IMR-90 (cell line): Measurements from ENCODE around the gene KRTAP4-9. TPM values are rescaled to one million over a fixed set of nuclear protein-coding genes. Genes with fewer than 3 reads are reported as not detected.

ENCODE experiments used
- ATAC-seq: fragments of 200-7000 bp; cut with Tn5 transposase; 2 replicates; pipeline ENCODE4 v1.9.1; 2020; ENCODE audit warnings: low read depth, mild to moderate bottlenecking, moderate library complexity
- BruUV-seq: library from RNA; stranded (reverse); fragments of 400-500 nt; replicated peaks from 2 replicates; lab custom pipeline; 2021; lab: Mats Ljungman, UMichigan
- CTCF ChIA-PET: fragments of 300-600 bp; formaldehyde crosslinking; extraction: SDS; loops from one replicate; lab custom pipeline; 2021; ENCODE audit warnings: antibody characterized with exemption; lab: Yijun Ruan, JAX
- POLR2A ChIA-PET: fragments of 300-600 bp; sonication (Branson Sonifier 250); formaldehyde crosslinking; loops from one replicate; lab custom pipeline; 2022; ENCODE audit warnings: antibody characterized with exemption; ENCODE audit not compliant: unreplicated experiment; lab: Charles Lee
- DNase-seq: peaks from one replicate; pipeline ENCODE4 v3.0.0; 2013
- H2AFZ ChIP-seq: replicated peaks from 2 replicates; pipeline ENCODE3; 2013; ENCODE audit warnings: low read length, mild to moderate bottlenecking; ENCODE audit not compliant: poor library complexity
- H2AK5ac ChIP-seq: 2 replicates; pipeline ENCODE4 v1.6.1; 2013; ENCODE audit warnings: low read depth, low read length, inconsistent platforms
- H2AK9ac ChIP-seq: replicated peaks from 2 replicates; pipeline ENCODE3; 2013; ENCODE audit warnings: mild to moderate bottlenecking, low read depth, low read length, moderate library complexity; ENCODE audit not compliant: poor library complexity
- H2BK120ac ChIP-seq: 2 replicates; pipeline ENCODE4 v1.6.1; 2013; ENCODE audit warnings: low read depth, low read length, inconsistent platforms
- H2BK15ac ChIP-seq: 3 replicates; pipeline ENCODE4 v1.6.1; 2013; ENCODE audit warnings: low read depth, low read length, inconsistent platforms
- H2BK20ac ChIP-seq: 2 replicates; pipeline ENCODE4 v1.6.1; 2013; ENCODE audit warnings: low read depth, mild to moderate bottlenecking, inconsistent platforms, low read length, moderate library complexity
- H2BK5ac ChIP-seq: 2 replicates; pipeline ENCODE4 v1.6.1; 2013; ENCODE audit warnings: mild to moderate bottlenecking, low read depth, low read length, inconsistent platforms; ENCODE audit not compliant: poor library complexity, severe bottlenecking
- H3K14ac ChIP-seq: replicated peaks from 2 replicates; pipeline ENCODE4 v1.6.1; 2013; ENCODE audit warnings: low read depth, low read length, inconsistent platforms
- H3K18ac ChIP-seq: 2 replicates; pipeline ENCODE4 v1.6.1; 2013; ENCODE audit warnings: low read depth, low read length, control low read depth
- H3K23ac ChIP-seq: 2 replicates; pipeline ENCODE4 v1.6.1; 2013; ENCODE audit warnings: low read depth, low read length, inconsistent platforms
- H3K27ac ChIP-seq: 2 replicates; pipeline ENCODE4 v1.5.1; 2013; ENCODE audit warnings: mild to moderate bottlenecking, control low read depth, low read length; ENCODE audit not compliant: insufficient read depth
- H3K27me3 ChIP-seq: 2 replicates; pipeline ENCODE4 v1.6.1; 2013; ENCODE audit warnings: low read length; ENCODE audit not compliant: control insufficient read depth, insufficient read depth
- H3K36me3 ChIP-seq: 2 replicates; pipeline ENCODE4 v1.6.1; 2013; ENCODE audit warnings: low read length, mixed read lengths; ENCODE audit not compliant: control insufficient read depth, insufficient read depth
- H3K4ac ChIP-seq: 2 replicates; pipeline ENCODE4 v1.6.1; 2013; ENCODE audit warnings: low read depth, low read length, inconsistent platforms
- H3K4me1 ChIP-seq: 2 replicates; pipeline ENCODE4 v1.6.1; 2013; ENCODE audit warnings: low read length, mixed read lengths; ENCODE audit not compliant: control insufficient read depth, insufficient read depth
- H3K4me2 ChIP-seq: 2 replicates; pipeline ENCODE4 v1.6.1; 2013; ENCODE audit warnings: low read depth, mild to moderate bottlenecking, control low read depth, low read length, moderate library complexity
- H3K4me3 ChIP-seq: 2 replicates; pipeline ENCODE4 v1.5.1; 2013; ENCODE audit warnings: low read depth, mild to moderate bottlenecking, control low read depth, low read length, moderate library complexity; ENCODE audit not compliant: insufficient read depth
- H3K56ac ChIP-seq: 2 replicates; pipeline ENCODE4 v1.6.1; 2013; ENCODE audit warnings: low read length, inconsistent platforms; ENCODE audit not compliant: insufficient read depth; ENCODE audit errors: extremely low read depth
- H3K79me1 ChIP-seq, 2 experiments: 2 replicates each; pipeline ENCODE4 v1.6.1; 2013; ENCODE audit warnings: low read length in 2 of 2, inconsistent platforms in 1 of 2, low read depth in 1 of 2
- H3K9ac ChIP-seq: 2 replicates; pipeline ENCODE4 v1.6.1; 2013; ENCODE audit warnings: low read depth, low read length, control low read depth
- H3K9me1 ChIP-seq: 2 replicates; pipeline ENCODE4 v1.6.1; 2013; ENCODE audit warnings: low read length, inconsistent platforms; ENCODE audit not compliant: insufficient read depth
- H3K9me3 ChIP-seq: 2 replicates; pipeline ENCODE4 v1.6.1; 2013; ENCODE audit warnings: low read length; ENCODE audit not compliant: control insufficient read depth, insufficient read depth
- H4K20me1 ChIP-seq: 2 replicates; pipeline ENCODE4 v1.6.1; 2013; ENCODE audit warnings: low read length, inconsistent platforms; ENCODE audit not compliant: insufficient read depth
- H4K5ac ChIP-seq: 2 replicates; pipeline ENCODE4 v1.6.1; 2013; ENCODE audit warnings: mild to moderate bottlenecking, low read depth, low read length, control low read depth
- H4K8ac ChIP-seq, 2 experiments: 2 replicates each; pipeline ENCODE4 v1.6.1; 2013; ENCODE audit warnings: low read depth in 2 of 2, low read length in 2 of 2, control low read depth in 1 of 2, inconsistent platforms in 1 of 2
- H4K91ac ChIP-seq: 2 replicates; pipeline ENCODE4 v1.6.1; 2013; ENCODE audit warnings: low read depth, low read length, inconsistent platforms; ENCODE audit not compliant: insufficient read depth
- BHLHE40 ChIP-seq: fragments of 150-350 bp; IDR thresholded peaks from 2 replicates; pipeline ENCODE4 v1.6.1; 2016; ENCODE audit warnings: mild to moderate bottlenecking, low read depth, low read length
- CEBPB ChIP-seq: IDR thresholded peaks from 2 replicates; pipeline ENCODE4 v1.6.1; 2012; ENCODE audit warnings: low read depth, low read length, improper control_type of control experiment
- CHD1 ChIP-seq: IDR thresholded peaks from 2 replicates; pipeline ENCODE4 v1.6.1; 2012; ENCODE audit warnings: low read depth, low read length, improper control_type of control experiment
- ELK1 ChIP-seq: fragments of 150-350 bp; IDR thresholded peaks from 2 replicates; pipeline ENCODE4 v1.6.1; 2016; ENCODE audit warnings: low read depth, mild to moderate bottlenecking, low read length, moderate library complexity, borderline replicate concordance
- FOS ChIP-seq: fragments of 150-350 bp; IDR thresholded peaks from 2 replicates; pipeline ENCODE4 v1.6.1; 2016; ENCODE audit warnings: low read depth, low read length
- MAFK ChIP-seq: IDR thresholded peaks from 2 replicates; pipeline ENCODE4 v1.6.1; 2012; ENCODE audit warnings: low read depth, low read length, improper control_type of control experiment
- MAZ ChIP-seq: IDR thresholded peaks from 2 replicates; pipeline ENCODE4 v1.6.1; 2012; ENCODE audit warnings: low read depth, mild to moderate bottlenecking, low read length, improper control_type of control experiment, moderate library complexity, borderline replicate concordance
- MXI1 ChIP-seq: IDR thresholded peaks from 2 replicates; pipeline ENCODE4 v1.6.1; 2012; ENCODE audit warnings: low read depth, mild to moderate bottlenecking, low read length, moderate library complexity, borderline replicate concordance
- NFE2L2 ChIP-seq: fragments of 150-350 bp; IDR thresholded peaks from 2 replicates; pipeline ENCODE4 v1.6.1; 2016; ENCODE audit warnings: low read depth, mild to moderate bottlenecking, low read length
- POLR2A ChIP-seq: IDR thresholded peaks from 2 replicates; pipeline ENCODE4 v1.6.1; 2012; ENCODE audit warnings: mild to moderate bottlenecking, low read depth, low read length
- RAD21 ChIP-seq: IDR thresholded peaks from 2 replicates; pipeline ENCODE4 v1.6.1; 2012; ENCODE audit warnings: low read length, improper control_type of control experiment
- RCOR1 ChIP-seq: IDR thresholded peaks from 2 replicates; pipeline ENCODE4 v1.6.1; 2012; ENCODE audit warnings: mild to moderate bottlenecking, low read length, improper control_type of control experiment; ENCODE audit not compliant: insufficient replicate concordance
- RFX5 ChIP-seq: IDR thresholded peaks from 2 replicates; pipeline ENCODE4 v1.8.0; 2012; ENCODE audit warnings: low read depth, mild to moderate bottlenecking, low read length, moderate library complexity
- SMC3 ChIP-seq: fragments of 150-350 bp; IDR thresholded peaks from 2 replicates; pipeline ENCODE4 v1.6.1; 2016; ENCODE audit warnings: low read depth, mild to moderate bottlenecking, antibody characterized with exemption, low read length, moderate library complexity
- WGBS, 2 experiments: methylation state at CpG; one replicate each; pipeline versions ENCODE4 v1.1.5 to v1.1.7; 2013; ENCODE audit warnings: missing lambda C conversion rate in 2 of 2; ENCODE audit not compliant: insufficient read length in 1 of 2; ENCODE audit errors: extremely low coverage in 2 of 2; 5-methylcytosine and 5-hydroxymethylcytosine counted together
- dilution Hi-C: fragments of 300-500 bp; cut with HindIII; formaldehyde crosslinking; loops from one replicate; pipeline ENCODE4 v1.14.3; 2018; ENCODE audit warnings: low sequenced_read_pairs; ENCODE audit not compliant: unreplicated experiment
- in situ Hi-C: fragments of 300-500 bp; cut with MboI; formaldehyde crosslinking; loops from 3 replicates; pipeline ENCODE4 v1.14.3; 2019; ENCODE audit warnings: low sequenced_read_pairs, inconsistent platforms, mixed read lengths
- intact Hi-C: fragments of 100-400 bp; cut with micrococcal nuclease; formaldehyde crosslinking; loops from 2 replicates; pipeline ENCODE4 v1.10.0; 2022
- polyA plus RNA-seq, 3 experiments: library from polyadenylated mRNA; depleted of rRNA; stranded (reverse); fragments of >200 nt; gene quantifications; 2 replicates each; pipeline ENCODE4 v1.2.3, GENCODE V29; 2012; ENCODE audit warnings: low replicate concordance in 1 of 3
- total RNA-seq: library from RNA; depleted of rRNA; stranded (reverse); fragments of >200 nt; gene quantifications from 2 replicates; pipeline ENCODE4 v1.2.3, GENCODE V29; 2012
- TF ChIP-seq, protein P1 (sequence below): fragments of 150-350 bp; IDR thresholded peaks from 2 replicates; pipeline ENCODE4 v1.6.1; 2017; ENCODE audit warnings: mild to moderate bottlenecking, antibody characterized with exemption, low read length, low read depth
- TF ChIP-seq, protein P2 (sequence below): conservative IDR thresholded peaks from 2 replicates; pipeline ENCODE4 v1.5.1; 2012; ENCODE audit warnings: mild to moderate bottlenecking, low read depth, low read length, improper control_type of control experiment

Gene KRTAP4-9
- total and polyA plus RNA-seq, 2 of the 4 experiments (the other 2 are of a cell fraction) = 0.24 TPM; not detected in 1

DNA sequence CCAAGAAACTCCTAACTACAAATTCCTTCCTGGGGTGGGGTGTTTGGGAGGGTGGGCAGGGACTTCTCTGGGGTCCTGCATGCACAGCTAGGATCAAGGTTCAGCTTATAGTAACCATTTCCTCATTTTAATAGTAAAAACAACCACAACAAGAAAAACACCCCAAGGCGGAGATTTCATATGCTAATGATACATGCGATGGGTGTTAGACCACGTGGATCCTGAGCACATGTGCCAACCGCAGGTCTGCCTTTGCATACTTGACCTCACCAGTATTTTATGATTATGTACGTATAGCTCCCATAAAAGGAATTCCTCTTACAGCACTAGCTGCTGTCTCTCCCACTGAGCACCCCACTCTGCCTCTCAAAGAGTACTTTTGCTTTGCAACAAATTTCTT lies 11.1 kb downstream of the KRTAP4-9 start:
- no peak overlapping the region for H3K4ac ChIP-seq
- BruUV-seq = no TSS peak

More for the DNA sequence above, 11.1 kb downstream of the KRTAP4-9 start:
- Histone ChIP-seq H3K79me1 (no peaks in the 10 kb centered on the region), H4K91ac (peak overlapping the region; percentile 18; the same call in 1 of the 2 replicates), H2AK9ac (no peak overlapping the region), H4K20me1 (no peaks in the 10 kb centered on the region), H4K8ac (no peak overlapping the region; a peak in 1 of 4 replicates), H3K9ac (no peak overlapping the region), H3K23ac (no peak overlapping the region), H3K27ac (no peak overlapping the region), H2BK20ac (peak overlapping the region; percentile 34; the same call in 1 of the 2 replicates), H3K56ac (no peak overlapping the region), H3K9me1 (no peaks in the 10 kb centered on the region; the same call in 1 of the 2 replicates), H3K18ac (peak overlapping the region; percentile 45; the same call in 1 of the 2 replicates), H3K27me3 (no peaks in the 10 kb centered on the region), H2BK120ac (no peak overlapping the region), H3K14ac (no peak overlapping the region; the same call in 1 of the 2 replicates), H3K4me1 (no peaks in the 10 kb centered on the region), H3K4me2 (no peak overlapping the region), H4K5ac (no peak overlapping the region), H2AFZ (no peak overlapping the region), H2BK5ac (no peak overlapping the region), H3K4me3 (no peak overlapping the region), H3K9me3 (no peaks in the 10 kb centered on the region), H2AK5ac (no peak overlapping the region), H3K36me3 (no peaks in the 10 kb centered on the region), H2BK15ac (no peak overlapping the region)
- 100% methylated on average over 1 of the region's 5 CpGs; no CpG with 5 or more reads in 1 of the 2 experiments for WGBS, 2 experiments
- in situ Hi-C loops (no loop called here), intact Hi-C loops (no loop called here), dilution Hi-C loops (no loop called here)
- TF ChIP-seq ELK1 (no peak), POLR2A (no peak), NFE2L2 (no peak), MXI1 (no peak), RCOR1 (no peak), FOS (no peak), CEBPB (no peak), MAZ (no peak), BHLHE40 (no peak), RAD21 (no peak), SMC3 (no peak), MAFK (no peak), RFX5 (no peak), CHD1 (no peak)
- TF ChIP-seq, protein P1, sequence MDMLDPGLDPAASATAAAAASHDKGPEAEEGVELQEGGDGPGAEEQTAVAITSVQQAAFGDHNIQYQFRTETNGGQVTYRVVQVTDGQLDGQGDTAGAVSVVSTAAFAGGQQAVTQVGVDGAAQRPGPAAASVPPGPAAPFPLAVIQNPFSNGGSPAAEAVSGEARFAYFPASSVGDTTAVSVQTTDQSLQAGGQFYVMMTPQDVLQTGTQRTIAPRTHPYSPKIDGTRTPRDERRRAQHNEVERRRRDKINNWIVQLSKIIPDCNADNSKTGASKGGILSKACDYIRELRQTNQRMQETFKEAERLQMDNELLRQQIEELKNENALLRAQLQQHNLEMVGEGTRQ = no peak
- TF ChIP-seq, protein P2, sequence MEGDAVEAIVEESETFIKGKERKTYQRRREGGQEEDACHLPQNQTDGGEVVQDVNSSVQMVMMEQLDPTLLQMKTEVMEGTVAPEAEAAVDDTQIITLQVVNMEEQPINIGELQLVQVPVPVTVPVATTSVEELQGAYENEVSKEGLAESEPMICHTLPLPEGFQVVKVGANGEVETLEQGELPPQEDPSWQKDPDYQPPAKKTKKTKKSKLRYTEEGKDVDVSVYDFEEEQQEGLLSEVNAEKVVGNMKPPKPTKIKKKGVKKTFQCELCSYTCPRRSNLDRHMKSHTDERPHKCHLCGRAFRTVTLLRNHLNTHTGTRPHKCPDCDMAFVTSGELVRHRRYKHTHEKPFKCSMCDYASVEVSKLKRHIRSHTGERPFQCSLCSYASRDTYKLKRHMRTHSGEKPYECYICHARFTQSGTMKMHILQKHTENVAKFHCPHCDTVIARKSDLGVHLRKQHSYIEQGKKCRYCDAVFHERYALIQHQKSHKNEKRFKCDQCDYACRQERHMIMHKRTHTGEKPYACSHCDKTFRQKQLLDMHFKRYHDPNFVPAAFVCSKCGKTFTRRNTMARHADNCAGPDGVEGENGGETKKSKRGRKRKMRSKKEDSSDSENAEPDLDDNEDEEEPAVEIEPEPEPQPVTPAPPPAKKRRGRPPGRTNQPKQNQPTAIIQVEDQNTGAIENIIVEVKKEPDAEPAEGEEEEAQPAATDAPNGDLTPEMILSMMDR = no peak
- ATAC-seq (no peak), DNase-seq (no peak)
- POLR2A ChIA-PET = no interaction called here
- CTCF ChIA-PET = interaction anchor here (0.6 kb wide), 1 partner anchor 108 kb away, joined by 3 read pairs; no protein-coding TSS in a partner anchor
